CD14-positive monocyte (primary cell): Measurements from ENCODE around the gene FATE1. TPM values are rescaled to one million over a fixed set of nuclear protein-coding genes. Genes with fewer than 3 reads are reported as not detected.

Experiments
- DNase-seq, 3 donors: peaks; one replicate each; pipeline ENCODE4 v3.0.0-alpha.2; 2011 to 2022
- H2AFZ ChIP-seq: 2 replicates; pipeline ENCODE4 v1.6.0; 2012; ENCODE audit warnings: mild to moderate bottlenecking, low read depth, low read length, inconsistent platforms; ENCODE audit not compliant: insufficient read depth, poor library complexity, severe bottlenecking
- H3K27ac ChIP-seq, 2 donors: 1 replicate in 1 of 2; 2 replicates in 1 of 2; pipeline ENCODE4 v1.5.1; 2012 to 2013; ENCODE audit warnings: low read length in 2 of 2, control low read depth in 1 of 2, inconsistent platforms in 1 of 2, low read depth in 1 of 2, mild to moderate bottlenecking in 1 of 2
- H3K27me3 ChIP-seq, 2 donors: one replicate each; pipeline versions ENCODE4 v1.6.0 to v1.6.1; 2011 to 2013; ENCODE audit warnings: low read length in 2 of 2; ENCODE audit not compliant: control insufficient read depth in 2 of 2, insufficient read depth in 2 of 2
- H3K36me3 ChIP-seq, 2 donors: replicated peaks in 1 of 2; 1 replicate in 1 of 2; 2 replicates in 1 of 2; pipeline versions ENCODE4 v1.5.1 to v1.6.1; 2012 to 2013; ENCODE audit warnings: low read length in 2 of 2, control low read depth in 1 of 2, inconsistent platforms in 1 of 2, mild to moderate bottlenecking in 1 of 2; ENCODE audit not compliant: insufficient read depth in 2 of 2, control insufficient read depth in 1 of 2
- H3K4me1 ChIP-seq, 2 donors: 1 replicate in 1 of 2; 2 replicates in 1 of 2; pipeline versions ENCODE4 v1.5.1 to v1.6.1; 2012 to 2013; ENCODE audit warnings: low read length in 2 of 2, control low read depth in 1 of 2, inconsistent platforms in 1 of 2, mild to moderate bottlenecking in 1 of 2, moderate library complexity in 1 of 2; ENCODE audit not compliant: insufficient read depth in 2 of 2, control insufficient read depth in 1 of 2
- H3K4me2 ChIP-seq: replicated peaks from 2 replicates; pipeline ENCODE3; 2012; ENCODE audit warnings: low read length, moderate library complexity, mild to moderate bottlenecking; ENCODE audit not compliant: poor library complexity, severe bottlenecking; ENCODE audit errors: extremely low read depth
- H3K4me3 ChIP-seq, 3 experiments: fragments of 200-600 bp in 1 of 3; sonication (generic) in 1 of 3; replicated peaks in 1 of 3; 1 replicate in 2 of 3; 2 replicates in 1 of 3; pipeline ENCODE4 v1.5.1; 2011 to 2013; ENCODE audit warnings: low read length in 3 of 3, mild to moderate bottlenecking in 3 of 3, control low read depth in 2 of 3, low read depth in 2 of 3, inconsistent platforms in 1 of 3, moderate library complexity in 1 of 3
- H3K79me2 ChIP-seq: 2 replicates; pipeline ENCODE4 v1.6.0; 2012; ENCODE audit warnings: mild to moderate bottlenecking, control low read depth, inconsistent platforms, low read length, moderate library complexity; ENCODE audit not compliant: insufficient read depth
- H3K9ac ChIP-seq: 2 replicates; pipeline ENCODE4 v1.6.0; 2017; ENCODE audit warnings: low read length, mild to moderate bottlenecking; ENCODE audit not compliant: insufficient read depth, poor library complexity, severe bottlenecking
- H3K9me3 ChIP-seq, 2 donors: replicated peaks in 1 of 2; 1 replicate in 1 of 2; 2 replicates in 1 of 2; pipeline versions ENCODE4 v1.5.1 to v1.6.1; 2012 to 2013; ENCODE audit warnings: low read length in 2 of 2, control low read depth in 1 of 2; ENCODE audit not compliant: control insufficient read depth in 1 of 2, insufficient read depth in 1 of 2
- H4K20me1 ChIP-seq: 2 replicates; pipeline ENCODE4 v1.6.0; 2012; ENCODE audit warnings: mild to moderate bottlenecking, low read length, control low read depth, moderate library complexity; ENCODE audit not compliant: insufficient read depth
- H3K27ac Mint-ChIP-seq, 7 donors: one replicate each; pipeline ENCODE4 v1.8.0; 2020; ENCODE audit warnings: mild to moderate bottlenecking in 7 of 7, mixed read lengths in 7 of 7, moderate library complexity in 6 of 7, inconsistent platforms in 2 of 7
- H3K27me3 Mint-ChIP-seq, 3 donors: one replicate each; pipeline ENCODE4 v1.8.0; 2021 to 2022; ENCODE audit warnings: low read depth in 3 of 3, mild to moderate bottlenecking in 3 of 3, mixed read lengths in 3 of 3, moderate library complexity in 3 of 3, inconsistent platforms in 1 of 3
- H3K36me3 Mint-ChIP-seq, 2 donors: one replicate each; pipeline ENCODE4 v1.8.0; 2020; ENCODE audit warnings: mixed read lengths in 2 of 2, inconsistent platforms in 1 of 2, mild to moderate bottlenecking in 1 of 2
- H3K4me1 Mint-ChIP-seq: one replicate; pipeline ENCODE4 v1.8.0; 2020; ENCODE audit warnings: mild to moderate bottlenecking, mixed read lengths
- H3K4me3 Mint-ChIP-seq, 2 donors: one replicate each; pipeline ENCODE4 v1.8.0; 2020; ENCODE audit warnings: mild to moderate bottlenecking in 2 of 2, mixed read lengths in 2 of 2, moderate library complexity in 1 of 2
- H3K9me3 Mint-ChIP-seq, 7 donors: one replicate each; pipeline ENCODE4 v1.8.0; 2020 to 2022; ENCODE audit warnings: mixed read lengths in 7 of 7, mild to moderate bottlenecking in 6 of 7, moderate library complexity in 6 of 7, inconsistent platforms in 2 of 7
- CTCF ChIP-seq: fragments of 200-600 bp; IDR thresholded peaks from one replicate; pipeline ENCODE4 v1.8.0; 2022; ENCODE audit warnings: antibody characterized with exemption, mild to moderate bottlenecking
- WGBS: methylation state at CpG from one replicate; pipeline ENCODE4 v1.1.5; 2013; ENCODE audit warnings: missing lambda C conversion rate; ENCODE audit not compliant: insufficient coverage; 5-methylcytosine and 5-hydroxymethylcytosine counted together
- intact Hi-C, 2 donors: fragments of 100-400 bp; cut with micrococcal nuclease; formaldehyde crosslinking; loops; one replicate each; pipeline versions ENCODE4 v1.15.0 to v1.15.1; 2023
- polyA plus RNA-seq, 3 donors: library from polyadenylated mRNA; depleted of rRNA in 1 of 3; unstranded in 2 of 3; stranded (reverse) in 1 of 3; fragments of 300-500 nt in 2 of 3; fragments of >200 nt in 1 of 3; fragmentation: Illumina TruSeq in 2 of 3; gene quantifications; 1 replicate in 2 of 3; 2 replicates in 1 of 3; pipeline ENCODE4 v1.2.3, GENCODE V29; 2012 to 2021

The FATE1 gene
- polyA plus RNA-seq, 3 donors, result not detected

- H3K9me3 Mint-ChIP-seq, result peaks cover 0 to 3% (median 0%) of the 10 kb centered on the region in 7 donors
- peaks cover 6% of the 10 kb centered on the region in 2 donors for H3K4me1 ChIP-seq
- no peaks in the 10 kb centered on the region for H4K20me1 ChIP-seq
- H3K9ac ChIP-seq, result no peak overlapping the region
- peaks cover 4 to 7% (median 4%) of the 10 kb centered on the region in 3 donors for H3K27me3 Mint-ChIP-seq
- no peaks in the 10 kb centered on the region for H3K36me3 ChIP-seq
- no peak overlapping the region for H3K4me3 Mint-ChIP-seq
- no peak for TF ChIP-seq CTCF
- WGBS, result no CpG with 5 or more reads among the region's 1 CpG
- no peaks in the 10 kb centered on the region for H3K79me2 ChIP-seq
- H3K4me2 ChIP-seq, result no peak overlapping the region
- intact Hi-C loops, result no loop called here
- no peak overlapping the region for H3K27ac ChIP-seq
- peaks cover 14% of the 10 kb centered on the region for H3K4me1 Mint-ChIP-seq
- no peaks in the 10 kb centered on the region for H3K36me3 Mint-ChIP-seq
- no peaks in the 10 kb centered on the region for H3K9me3 ChIP-seq
- no peak overlapping the region for H3K4me3 ChIP-seq
- H3K27me3 ChIP-seq, result no peaks in the 10 kb centered on the region
- no peak for DNase-seq
- no peak overlapping the region for H3K27ac Mint-ChIP-seq
- no peak overlapping the region for H2AFZ ChIP-seq
Measured at GRCh38 chrX:151725338-151725614, 9.4 kb downstream of the FATE1 start.

- WGBS, result 98% methylated on average over 5 of the region's 5 CpGs
- Histone ChIP-seq H2AFZ (no peak overlapping the region), H3K36me3 (no peaks in the 10 kb centered on the region), H3K4me2 (no peak overlapping the region), H3K4me3 (no peak overlapping the region), H3K27me3 (no peaks in the 10 kb centered on the region), H3K27ac (no peak overlapping the region), H3K4me1 (peaks cover 6% of the 10 kb centered on the region in 2 donors), H3K79me2 (no peaks in the 10 kb centered on the region), H3K9me3 (no peaks in the 10 kb centered on the region), H4K20me1 (no peaks in the 10 kb centered on the region), H3K9ac (no peak overlapping the region)
- DNase-seq, result no peak
- H3K36me3 Mint-ChIP-seq, result no peaks in the 10 kb centered on the region
- H3K27me3 Mint-ChIP-seq, result peaks cover 4 to 9% (median 4%) of the 10 kb centered on the region in 3 donors
- intact Hi-C loops, result no loop called here
- no peak for TF ChIP-seq CTCF
- no peak overlapping the region for H3K4me3 Mint-ChIP-seq
- H3K4me1 Mint-ChIP-seq, result peaks cover 14% of the 10 kb centered on the region
- peaks cover 0 to 3% (median 0%) of the 10 kb centered on the region in 7 donors for H3K9me3 Mint-ChIP-seq
- H3K27ac Mint-ChIP-seq, result no peak overlapping the region
Measured at GRCh38 chrX:151726751-151727150, 10.9 kb downstream of the FATE1 start.
